Measurements from ENCODE around the gene BCL2L11.

DNA sequence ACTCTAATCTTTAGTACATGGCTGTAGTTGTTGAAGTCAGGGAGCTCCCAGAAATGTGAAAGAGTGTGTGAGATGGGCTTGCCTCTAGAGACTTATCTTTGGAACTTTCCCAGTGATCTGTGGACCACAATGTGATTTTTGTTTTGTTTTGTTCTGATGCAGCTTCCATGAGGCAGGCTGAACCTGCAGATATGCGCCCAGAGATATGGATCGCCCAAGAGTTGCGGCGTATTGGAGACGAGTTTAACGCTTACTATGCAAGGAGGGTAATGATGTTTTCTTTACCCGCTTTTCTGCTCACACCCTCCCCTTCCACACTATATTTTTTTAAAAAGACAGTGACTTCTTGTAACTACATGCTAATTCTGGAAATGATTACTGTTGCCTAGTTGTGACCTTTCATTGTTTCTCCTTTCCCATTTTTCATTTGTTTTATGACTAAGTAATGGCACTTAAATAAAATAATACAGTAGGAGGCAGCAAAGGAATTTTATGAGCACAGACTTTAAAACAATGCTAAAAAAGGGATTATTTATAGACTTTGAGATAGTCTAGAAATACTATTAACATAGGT, 29.3 kb downstream of the BCL2L11 start:
- no peak for TF ChIP-seq EZH2 (IDR thresholded peaks at IDR 0.05; ENCODE audit: insufficient read depth, low read length)
- TF ChIP-seq, protein P1, sequence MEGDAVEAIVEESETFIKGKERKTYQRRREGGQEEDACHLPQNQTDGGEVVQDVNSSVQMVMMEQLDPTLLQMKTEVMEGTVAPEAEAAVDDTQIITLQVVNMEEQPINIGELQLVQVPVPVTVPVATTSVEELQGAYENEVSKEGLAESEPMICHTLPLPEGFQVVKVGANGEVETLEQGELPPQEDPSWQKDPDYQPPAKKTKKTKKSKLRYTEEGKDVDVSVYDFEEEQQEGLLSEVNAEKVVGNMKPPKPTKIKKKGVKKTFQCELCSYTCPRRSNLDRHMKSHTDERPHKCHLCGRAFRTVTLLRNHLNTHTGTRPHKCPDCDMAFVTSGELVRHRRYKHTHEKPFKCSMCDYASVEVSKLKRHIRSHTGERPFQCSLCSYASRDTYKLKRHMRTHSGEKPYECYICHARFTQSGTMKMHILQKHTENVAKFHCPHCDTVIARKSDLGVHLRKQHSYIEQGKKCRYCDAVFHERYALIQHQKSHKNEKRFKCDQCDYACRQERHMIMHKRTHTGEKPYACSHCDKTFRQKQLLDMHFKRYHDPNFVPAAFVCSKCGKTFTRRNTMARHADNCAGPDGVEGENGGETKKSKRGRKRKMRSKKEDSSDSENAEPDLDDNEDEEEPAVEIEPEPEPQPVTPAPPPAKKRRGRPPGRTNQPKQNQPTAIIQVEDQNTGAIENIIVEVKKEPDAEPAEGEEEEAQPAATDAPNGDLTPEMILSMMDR (IDR thresholded peaks at IDR 0.05; ENCODE audit: insufficient read depth, low read depth, low read length): no peak

All from astrocyte (in vitro differentiated cells and primary cell).